Activated B cell treated with CpG ODN at 0.5 μM for 24 hours (primary cell): ENCODE results near the gene BZW2. TPM values are rescaled to one million over a fixed set of nuclear protein-coding genes. Genes with fewer than 3 reads are reported as not detected.

Experiments
- ATAC-seq: fragments of 200-7000 bp; cut with Tn5 transposase; one replicate; pipeline ENCODE4 v1.10.0; 2021; ENCODE audit warnings: low read depth, mild to moderate bottlenecking, moderate library complexity
- CTCF ChIA-PET: fragments of 350-600 bp; sonication (Branson Sonifier 250); formaldehyde crosslinking; loops from one replicate; lab custom pipeline; 2021; ENCODE audit warnings: antibody characterized with exemption; lab: Charles Lee
- POLR2A ChIA-PET: fragments of 350-600 bp; sonication (Branson Sonifier 250); formaldehyde crosslinking; loops from one replicate; lab custom pipeline; 2021; ENCODE audit warnings: antibody characterized with exemption; lab: Charles Lee
- DNase-seq: peaks from one replicate; pipeline ENCODE4 v3.0.0; 2022
- H3K27ac Mint-ChIP-seq: one replicate; pipeline ENCODE4 v1.8.0; 2020; ENCODE audit warnings: mixed read lengths
- H3K27me3 Mint-ChIP-seq: one replicate; pipeline ENCODE4 v1.8.0; 2021; ENCODE audit warnings: mixed read lengths
- H3K36me3 Mint-ChIP-seq: one replicate; pipeline ENCODE4 v1.8.0; 2021; ENCODE audit warnings: low read depth, mixed read lengths
- H3K4me1 Mint-ChIP-seq: one replicate; pipeline ENCODE4 v1.8.0; 2021; ENCODE audit warnings: mixed read lengths
- H3K4me3 Mint-ChIP-seq: one replicate; pipeline ENCODE4 v1.8.0; 2020; ENCODE audit warnings: mild to moderate bottlenecking, mixed read lengths
- H3K9me3 Mint-ChIP-seq: one replicate; pipeline ENCODE4 v1.8.0; 2020; ENCODE audit warnings: mixed read lengths
- CTCF ChIP-seq: fragments of 200-600 bp; IDR thresholded peaks from one replicate; pipeline ENCODE4 v1.8.0; 2022; ENCODE audit warnings: antibody characterized with exemption, mild to moderate bottlenecking
- intact Hi-C: fragments of 100-400 bp; cut with micrococcal nuclease; formaldehyde crosslinking; loops from one replicate; pipeline ENCODE4 v1.15.1; 2024
- total RNA-seq: library from RNA; stranded (reverse); gene quantifications from 2 replicates; pipeline ENCODE4 v1.2.3, GENCODE V29; 2022

Gene BZW2
- total RNA-seq, 1 donor from 2014 or later = 47.2 TPM

GRCh38 chr7:16745645-16746044 lies 99.7 kb downstream of the BZW2 start:
- Mint-ChIP-seq H3K27ac (no peak overlapping the region), H3K27me3 (no peaks in the 10 kb centered on the region), H3K9me3 (no peaks in the 10 kb centered on the region), H3K4me1 (no peaks in the 10 kb centered on the region), H3K36me3 (no peaks in the 10 kb centered on the region), H3K4me3 (no peak overlapping the region)
- intact Hi-C loops = no loop called here
- TF ChIP-seq CTCF = no peak
- ChIA-PET CTCF (interaction anchor here (0.5 kb wide), 1 partner anchor 183 kb away, joined by 3 read pairs; no protein-coding TSS in a partner anchor), POLR2A (interaction anchor here (0.7 kb wide), 1 partner anchor 8 kb away, joined by 3 read pairs; the partner anchor contains the start of gene TSPAN13)
- DNase-seq = no peak
- ATAC-seq = no peak

- Mint-ChIP-seq H3K4me3 (no peak overlapping the region), H3K36me3 (no peaks in the 10 kb centered on the region), H3K4me1 (no peaks in the 10 kb centered on the region), H3K9me3 (no peaks in the 10 kb centered on the region), H3K27ac (no peak overlapping the region), H3K27me3 (no peaks in the 10 kb centered on the region)
- ATAC-seq (no peak), DNase-seq (no peak)
- POLR2A ChIA-PET = no interaction called here
- CTCF ChIA-PET = no interaction called here
- TF ChIP-seq CTCF = no peak
- intact Hi-C loops = no loop called here
These were observed 101.1 kb downstream of the BZW2 start for GRCh38 chr7:16747102-16747501.

- H3K27me3 Mint-ChIP-seq = no peaks in the 10 kb centered on the region
- H3K36me3 Mint-ChIP-seq = peaks cover 3% of the 10 kb centered on the region
- H3K9me3 Mint-ChIP-seq = no peaks in the 10 kb centered on the region
- intact Hi-C loops = loop anchor here (1.0 to 10.0 kb wide), 4 partner anchors 107 to 1751 kb away; partner anchors contain the start of genes BZW2 and CRPPA
- ChIA-PET POLR2A (interaction anchor here (0.7 to 1.6 kb wide), 3 partner anchors 8 to 107 kb away, joined by 3 to 8 read pairs (median 3); partner anchors contain the start of genes ANKMY2 and BZW2), CTCF (interaction anchor here (0.9 kb wide), 1 partner anchor 50 kb away, joined by 3 read pairs; no protein-coding TSS in a partner anchor)
- H3K27ac Mint-ChIP-seq = peak within 1 kb of the TSS; percentile 84
- H3K4me3 Mint-ChIP-seq = peak within 1 kb of the TSS; percentile 88
- DNase-seq = peak; percentile 80
- TF ChIP-seq CTCF = no peak
- peaks cover 45% of the 10 kb centered on the region for H3K4me1 Mint-ChIP-seq
- ATAC-seq = peak; percentile 88
These were observed 107.3 kb downstream of the BZW2 start, which contains the start of gene TSPAN13 for GRCh38 chr7:16753102-16753931. Gene TSPAN13 (plus strand): TSS chr7:16753755. CDS start chr7:16753968, 213 bp downstream.

DNA sequence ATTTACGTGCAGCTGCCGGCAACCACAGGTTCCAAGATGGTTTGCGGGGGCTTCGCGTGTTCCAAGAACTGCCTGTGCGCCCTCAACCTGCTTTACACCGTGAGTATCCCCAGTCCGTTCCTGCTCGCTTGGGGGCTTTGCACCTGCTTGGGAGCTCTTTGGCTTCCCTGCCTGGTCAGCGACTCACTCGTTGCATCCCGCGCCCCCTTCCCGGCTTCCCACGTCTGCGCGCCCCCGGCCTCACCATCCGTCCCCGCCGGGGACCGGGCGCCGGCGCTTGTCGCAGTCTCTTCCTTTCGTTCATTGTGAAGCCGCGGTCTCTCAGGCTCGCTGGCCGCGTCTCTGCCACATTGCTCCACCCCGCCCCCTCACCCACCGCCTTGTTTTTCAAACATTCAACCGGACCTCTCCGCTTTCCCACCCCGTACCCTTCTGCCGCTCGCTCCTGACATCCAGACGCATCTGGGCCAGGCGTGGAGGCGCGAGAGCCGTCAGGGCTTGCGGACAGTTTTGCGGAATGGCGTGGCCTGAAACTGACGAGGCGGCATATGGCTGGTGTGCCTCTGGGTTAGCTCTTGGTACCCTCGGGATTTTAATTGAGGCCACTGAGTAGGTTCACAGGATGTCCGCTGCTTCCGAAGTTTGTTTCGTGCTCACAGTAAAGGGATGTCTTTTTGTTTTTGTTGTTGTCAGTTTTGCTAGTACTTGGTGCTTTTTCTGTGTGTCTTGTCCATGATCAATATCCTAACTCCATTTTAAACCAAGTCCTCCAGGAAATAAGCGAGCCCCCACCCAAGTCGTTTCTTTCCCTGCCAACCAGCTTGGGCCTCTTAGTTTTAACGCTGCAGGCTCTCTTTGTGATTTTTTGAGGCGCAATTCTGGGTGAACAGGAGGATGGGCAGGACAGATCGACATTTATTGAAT lies 108.2 kb downstream of the BZW2 start:
- peaks cover 3% of the 10 kb centered on the region for H3K36me3 Mint-ChIP-seq
- ATAC-seq (peak; percentile 27), DNase-seq (peak; percentile 44)
- peak overlapping the region; percentile 88 for H3K4me3 Mint-ChIP-seq
- ChIA-PET CTCF (interaction anchor here (0.9 to 1.4 kb wide), 2 partner anchors 49 to 164 kb away, joined by 3 read pairs; no protein-coding TSS in a partner anchor), POLR2A (interaction anchor here (0.7 to 2.2 kb wide), 5 partner anchors 9 to 544 kb away, joined by 3 to 8 read pairs (median 5); partner anchors contain the start of genes AHR, ANKMY2 and BZW2)
- H3K9me3 Mint-ChIP-seq = no peaks in the 10 kb centered on the region
- intact Hi-C loops = loop anchor here (1.0 to 10.0 kb wide), 4 partner anchors 108 to 1751 kb away; partner anchors contain the start of genes BZW2 and CRPPA
- H3K4me1 Mint-ChIP-seq = peaks cover 53% of the 10 kb centered on the region
- no peak for TF ChIP-seq CTCF
- peak overlapping the region; percentile 84 for H3K27ac Mint-ChIP-seq
- H3K27me3 Mint-ChIP-seq = no peaks in the 10 kb centered on the region
